ENCODE results near the gene KRT79.
"Not testable (repeated sequence)": the region's sequence is repeated elsewhere in the genome, so short reads cannot be mapped to it uniquely, and the experiment has no call there.

The KRT79 gene

DNA sequence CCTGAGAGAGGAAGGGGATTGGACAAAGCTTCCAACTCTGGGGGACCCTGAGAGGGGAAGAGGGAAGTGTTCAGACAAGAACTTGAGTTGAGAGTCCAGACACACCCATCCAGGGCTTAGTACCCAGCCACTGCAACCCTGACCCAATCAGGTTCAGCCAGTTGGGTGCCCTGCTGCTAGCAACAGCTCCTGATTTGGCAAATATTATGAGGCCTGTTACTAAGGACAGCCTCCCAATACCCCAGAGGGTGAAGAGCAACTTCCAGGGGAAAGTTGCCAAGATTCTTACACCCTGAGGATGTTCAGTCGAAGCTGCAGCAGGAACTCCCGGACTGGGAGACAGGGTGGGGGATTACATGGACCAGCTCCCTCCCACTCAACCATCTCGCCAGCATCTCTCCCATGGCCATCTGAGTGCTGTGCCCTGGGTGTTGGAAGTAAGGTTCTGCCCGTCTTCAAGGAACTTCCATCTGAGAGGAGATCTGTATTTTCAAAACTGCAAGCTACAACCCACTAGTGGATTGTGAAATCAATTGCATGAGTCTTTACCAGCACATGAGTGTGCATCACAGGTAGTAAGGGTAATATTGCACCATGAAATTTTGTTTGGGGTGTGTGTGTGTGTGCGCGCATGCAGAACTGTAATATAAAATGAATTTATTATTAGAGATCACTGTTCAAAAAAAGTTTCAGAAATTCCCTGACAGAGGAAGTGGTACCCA, 26.2 kb upstream of the KRT79 start:
- no peak for DNase-seq

DNA sequence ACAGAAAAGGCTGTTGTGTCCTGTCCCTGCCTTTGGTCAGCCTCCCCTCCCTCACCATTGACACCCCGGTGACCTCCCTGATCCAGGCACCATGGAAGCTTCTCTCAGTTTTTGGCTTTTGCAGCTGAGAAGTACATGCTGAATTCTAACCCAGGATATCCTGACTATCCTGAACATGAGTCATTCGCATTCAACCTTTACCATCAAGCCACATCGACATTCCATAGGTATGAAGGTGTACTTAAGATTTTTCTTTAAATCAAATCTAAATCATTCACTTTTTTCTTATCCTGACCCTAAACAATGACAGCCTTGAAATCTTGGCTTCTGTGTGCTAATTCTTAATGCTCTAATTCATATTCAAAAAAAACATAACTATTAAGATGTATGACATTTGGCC, 23.4 kb upstream of the KRT79 start:
- DNase-seq: no peak

GRCh38 chr12:52856787-52857186, 22.7 kb upstream of the KRT79 start:
- no peak for DNase-seq

DNA sequence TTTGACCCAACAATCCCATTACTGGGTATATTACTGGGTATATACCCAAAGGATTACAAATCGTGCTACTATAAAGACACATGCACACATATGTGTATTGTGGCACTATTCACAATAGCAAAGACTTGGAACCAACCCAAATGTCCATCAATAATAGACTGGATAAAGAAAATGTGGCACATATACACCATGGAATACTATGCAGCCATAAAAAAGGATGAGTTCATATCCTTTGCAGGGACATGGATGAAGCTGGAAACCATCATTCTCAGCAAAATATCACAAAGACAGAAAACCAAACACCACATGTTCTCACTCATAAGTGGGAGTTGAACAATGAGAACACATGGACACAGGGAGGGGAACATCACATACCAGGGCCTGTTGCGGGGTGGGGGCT, 22.0 kb upstream of the KRT79 start:
- DNase-seq: not testable (repeated sequence)

- DNase-seq: no peak
Measured at GRCh38 chr12:52851787-52852186, 17.7 kb upstream of the KRT79 start.

- DNase-seq: no peak
Measured at GRCh38 chr12:52850681-52851080, 16.6 kb upstream of the KRT79 start.

DNA sequence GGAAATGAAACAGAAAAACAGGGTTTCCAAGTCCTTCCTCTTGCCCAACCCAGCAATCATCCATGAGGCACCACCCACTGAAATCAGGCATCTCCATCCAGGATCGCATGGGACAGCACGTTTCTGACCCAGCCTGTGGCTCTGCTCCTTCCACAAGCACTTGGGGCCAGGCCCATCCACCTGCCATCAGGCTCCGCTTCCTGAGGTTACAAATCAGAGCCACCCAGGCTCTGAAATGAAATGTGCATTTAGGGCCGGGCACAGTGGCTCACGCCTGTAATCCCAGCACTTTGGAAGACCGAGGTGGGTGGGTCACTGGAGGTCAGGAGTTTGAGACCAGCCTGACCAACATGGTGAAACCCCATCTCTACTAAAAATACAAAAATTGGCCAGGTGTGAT, 15.4 kb upstream of the KRT79 start:
- DNase-seq: no peak

DNA sequence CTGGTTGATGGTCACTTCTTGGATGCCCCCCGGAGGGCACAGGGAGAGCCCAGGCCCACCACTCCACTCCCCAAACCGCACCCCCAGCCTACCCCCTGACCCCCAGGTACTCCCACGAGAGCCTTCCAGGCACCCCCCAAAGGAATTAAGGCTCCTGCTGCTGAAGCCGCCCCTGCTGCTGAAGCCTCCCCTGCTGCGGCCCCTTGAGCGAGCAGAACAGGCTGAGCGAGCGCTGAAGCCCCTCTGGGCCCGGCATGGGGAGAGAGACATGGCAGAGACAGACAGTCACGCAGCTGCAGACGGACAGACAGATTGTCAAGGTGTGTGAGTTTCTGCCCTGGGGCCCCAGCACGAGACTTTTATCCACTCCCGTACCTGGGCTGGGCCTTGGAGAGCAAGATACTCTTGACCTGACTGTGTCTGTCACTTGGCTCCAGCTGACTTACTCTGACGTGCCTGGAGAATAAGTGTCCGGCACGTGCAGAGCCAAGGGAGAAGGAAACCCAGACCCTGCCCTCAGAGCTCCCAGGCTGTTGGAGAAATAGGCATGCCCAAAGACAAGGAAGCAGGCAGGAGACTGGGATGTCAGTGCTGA, 14.6 kb upstream of the KRT79 start, which contains the start of gene KRT78:
Gene KRT78, minus strand, starts transcription at position 334 of the 595 bp plus-strand sequence. Its CDS starts 64 bp downstream, at position 270.
- no peak for DNase-seq

- DNase-seq: no peak
Measured at GRCh38 chr12:52847335-52848102, 13.4 kb upstream of the KRT79 start.

GRCh38 chr12:52846356-52846970, 12.4 kb upstream of the KRT79 start:
- no peak for DNase-seq

DNA sequence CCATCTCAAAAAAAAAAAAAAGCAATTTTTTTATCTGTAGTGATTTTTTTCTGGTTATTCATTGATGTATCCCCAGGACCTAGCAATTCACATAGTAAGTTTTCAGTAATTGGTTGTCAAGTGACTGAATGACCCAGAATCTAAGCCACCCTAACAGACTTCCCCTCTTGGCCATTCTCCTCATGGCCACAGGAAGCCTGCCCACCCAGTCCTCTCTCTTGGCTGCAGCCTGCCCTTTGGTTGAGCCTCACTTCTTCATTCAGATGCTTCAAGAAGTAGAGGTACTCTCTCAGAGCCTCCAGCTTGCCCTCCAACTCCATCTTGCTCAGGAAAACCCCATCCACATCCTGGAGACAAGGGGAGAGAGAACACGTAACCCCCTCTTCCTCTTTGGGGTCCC, 11.8 kb upstream of the KRT79 start:
- no peak for DNase-seq

DNA sequence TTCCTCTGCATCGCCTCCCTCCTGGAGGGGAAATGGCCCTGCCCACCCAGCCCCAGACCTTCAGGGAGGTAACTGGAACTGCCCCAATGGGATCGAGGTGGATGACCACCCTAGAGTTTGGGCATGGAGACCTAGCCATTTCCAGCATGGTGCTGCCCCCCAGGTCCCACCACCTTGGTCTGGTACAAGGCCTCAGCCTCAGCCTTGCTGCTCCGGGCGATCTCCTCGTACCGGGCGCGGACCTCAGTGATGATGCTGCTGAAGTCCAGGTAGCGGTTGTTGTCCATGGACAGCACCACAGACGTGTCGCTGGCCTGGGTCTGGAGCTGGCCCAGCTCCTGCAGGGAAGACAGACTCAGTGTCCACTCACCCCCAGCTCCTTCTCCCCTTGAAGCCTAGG, 10.3 kb upstream of the KRT79 start:
- DNase-seq: no peak

DNA sequence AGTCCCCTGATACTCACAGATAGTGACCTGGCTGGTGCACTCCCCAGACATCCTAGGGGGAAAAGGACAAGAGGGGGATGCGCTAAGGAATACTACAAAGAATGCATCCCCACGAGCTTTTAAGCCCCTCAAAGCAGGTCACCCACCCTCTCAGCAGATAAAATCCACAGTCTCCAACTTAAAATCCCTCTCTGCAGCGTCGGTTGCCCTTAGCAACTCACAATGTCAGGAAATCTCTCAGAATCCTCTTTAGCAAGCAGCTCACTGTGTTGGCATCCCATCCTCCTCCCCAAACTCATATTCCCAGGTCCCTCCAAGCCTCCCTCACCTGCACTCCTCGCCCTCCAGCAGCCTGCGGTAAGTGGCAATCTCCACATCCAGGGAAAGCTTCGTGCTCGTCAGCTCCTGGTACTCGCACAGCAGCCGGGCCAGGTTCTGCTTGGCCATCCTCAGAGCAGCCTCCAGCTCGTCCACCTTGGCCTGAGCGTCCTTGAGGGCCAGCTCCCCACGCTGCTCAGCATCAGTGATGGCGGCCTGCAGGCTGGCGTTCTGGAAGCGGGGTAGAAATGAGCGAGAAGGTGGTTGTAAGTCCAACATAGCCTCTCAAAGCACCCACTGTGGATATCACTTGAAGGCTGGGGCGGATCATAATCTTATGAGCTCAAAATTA, 5.5 kb upstream of the KRT79 start:
- DNase-seq: no peak

GRCh38 chr12:52838609-52839435, 4.7 kb upstream of the KRT79 start:
- DNase-seq: no peak

DNA sequence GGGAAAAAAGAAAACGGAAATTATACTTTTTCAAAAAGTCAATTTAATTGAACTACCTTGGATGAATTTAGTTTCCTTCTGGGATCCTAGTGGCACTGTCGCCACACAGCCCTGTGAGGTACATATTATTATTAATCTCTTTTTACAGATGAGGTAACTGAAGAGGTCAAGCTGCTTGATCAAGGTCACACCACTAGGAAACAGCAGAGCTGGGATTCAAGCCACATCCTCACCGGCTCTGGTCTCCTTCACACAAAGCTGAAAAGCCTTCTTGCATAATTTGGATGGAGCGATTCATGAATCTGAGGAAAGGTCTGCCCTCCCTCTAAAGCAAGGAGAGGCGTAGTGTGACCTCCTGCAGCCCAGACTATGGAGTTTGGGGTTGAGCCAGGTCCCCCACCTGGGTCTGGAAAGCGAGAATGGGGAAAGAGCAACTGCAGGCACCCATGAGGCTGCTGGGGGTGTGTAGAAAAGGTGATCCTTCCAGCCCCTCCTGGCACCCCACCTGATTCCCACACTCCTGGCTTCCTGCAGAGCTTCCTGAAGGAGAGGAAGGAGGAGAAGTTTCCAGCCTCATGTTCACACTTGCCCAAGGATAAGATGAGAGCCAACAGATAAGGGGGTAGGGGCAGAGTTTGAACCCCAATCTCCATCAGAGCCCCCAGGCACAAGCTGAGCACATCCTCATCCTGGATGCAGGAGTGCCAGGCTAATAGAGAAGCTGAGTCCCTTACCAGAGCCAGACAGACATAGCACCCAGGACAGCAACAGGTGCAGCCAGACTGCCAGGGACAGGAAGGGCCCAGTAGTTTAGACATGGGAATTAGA, 3.9 kb upstream of the KRT79 start:
- DNase-seq: no peak

DNA sequence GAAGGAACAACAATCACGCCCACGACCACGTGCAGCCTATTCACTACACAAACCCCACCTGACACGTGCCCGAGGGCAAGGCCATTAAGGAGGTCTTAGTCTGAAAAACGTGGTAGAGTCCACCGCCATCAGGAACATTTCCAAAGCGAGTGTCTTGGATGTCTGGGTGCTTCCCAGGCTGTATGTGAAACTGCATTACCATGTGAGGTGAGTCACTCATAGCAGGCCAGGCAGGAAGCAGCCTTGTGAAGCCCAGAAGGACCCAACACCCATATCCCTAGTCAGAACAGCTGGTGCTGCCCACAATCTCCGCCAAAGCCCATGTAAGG, 3.3 kb upstream of the KRT79 start:
- no peak for DNase-seq

GRCh38 chr12:52836491-52837412, 2.6 kb upstream of the KRT79 start:
- DNase-seq: no peak

DNA sequence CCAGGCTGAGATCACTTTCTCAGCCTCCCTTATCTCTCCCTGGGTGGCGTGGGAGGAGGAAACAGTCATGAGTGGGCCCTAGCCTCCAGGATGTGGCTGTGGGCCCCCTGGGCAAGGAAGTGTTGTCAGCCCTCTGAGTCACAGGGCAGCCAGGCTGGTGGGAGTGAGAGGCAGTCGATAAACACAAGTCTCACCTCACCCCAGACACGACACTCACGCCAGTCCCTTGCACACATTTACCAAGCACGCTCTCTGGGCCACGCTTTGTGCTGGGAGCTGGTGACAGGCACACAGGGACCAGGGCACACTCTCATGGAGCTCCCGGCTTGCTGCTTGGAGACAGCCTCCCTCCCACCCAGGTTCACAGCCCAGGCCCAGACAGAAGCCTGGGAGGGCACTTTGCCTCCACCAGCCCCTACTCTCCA, 1.9 kb upstream of the KRT79 start:
- peak; percentile 22 for DNase-seq

GRCh38 chr12:52835271-52836041, 1.3 kb upstream of the KRT79 start:
- no peak for DNase-seq

DNA sequence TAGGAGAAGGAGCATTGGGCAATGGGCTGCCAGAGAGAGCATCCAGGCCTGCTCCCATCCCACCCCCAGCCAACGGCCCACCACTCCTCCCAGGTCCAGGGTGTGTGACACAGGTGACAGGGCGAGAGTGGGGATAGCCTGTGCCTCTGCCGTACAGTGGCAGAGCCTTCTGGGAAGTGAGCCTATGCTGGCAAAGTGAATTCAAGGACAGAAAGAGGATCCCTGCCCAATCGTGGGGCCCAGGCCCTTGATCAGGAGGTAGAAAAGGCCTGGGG, 553 bp upstream of the KRT79 start:
- DNase-seq: no peak

Data from activated CD4-positive, alpha-beta T cell treated with anti-CD3 and anti-CD28 coated beads for 1 hour (primary cell).